ENCODE results near the gene CFAP46. TPM values are rescaled to one million over a fixed set of nuclear protein-coding genes. Genes with fewer than 3 reads are reported as not detected.
A peak's percentile ranks its signal among the peaks of the same experiment; 100 is the strongest.

Gene CFAP46
- polyA plus RNA-seq, 1 donor from 2014 or later: 2.6 TPM

DNA sequence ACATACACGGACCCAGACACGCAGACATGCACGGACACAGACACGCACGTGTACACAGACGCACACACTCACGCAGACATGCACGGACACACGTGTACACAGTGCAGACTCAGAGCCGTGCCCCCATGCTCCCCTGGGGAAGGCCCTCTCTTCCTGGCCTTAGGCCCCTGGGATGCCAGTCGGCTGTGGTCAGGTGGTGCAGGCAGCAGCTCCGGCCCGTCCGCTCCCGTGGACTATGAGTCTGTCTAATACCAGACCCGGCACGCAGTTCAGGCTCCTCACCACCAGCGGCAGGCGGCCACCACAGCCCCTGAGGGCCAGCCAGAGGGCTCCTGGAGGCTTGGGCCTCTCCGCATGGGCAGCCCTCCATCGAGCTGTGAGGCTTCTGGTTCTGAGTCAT is 104.5 kb downstream of the CFAP46 start:
- no peak overlapping the region for H3K27ac ChIP-seq (ENCODE audit: low read length)
- no peak overlapping the region for H3K4me3 ChIP-seq (ENCODE audit: low read length)
- H3K27me3 ChIP-seq (ENCODE audit: insufficient read depth, low read depth, low read length): no peaks in the 10 kb centered on the region
- no peaks in the 10 kb centered on the region for H3K79me2 ChIP-seq (replicated peaks; ENCODE audit: insufficient read depth, low read length)
- H3K36me3 ChIP-seq (ENCODE audit: insufficient read depth, low read length): no peaks in the 10 kb centered on the region
- H3K4me2 ChIP-seq (ENCODE audit: low read length): no peak overlapping the region
- no peaks in the 10 kb centered on the region for H3F3A ChIP-seq (ENCODE audit: insufficient read depth, low read length, poor library complexity, severe bottlenecking)
- H3K9me2 ChIP-seq (ENCODE audit: insufficient read depth, low read length): no peaks in the 10 kb centered on the region
- H2AFZ ChIP-seq (ENCODE audit: low read depth, low read length): no peak overlapping the region
- H3K9ac ChIP-seq (ENCODE audit: low read length): no peak overlapping the region
- TF ChIP-seq EP300 (conservative IDR thresholded peaks at IDR 0.05; ENCODE audit: poor library complexity, severe bottlenecking) (no peak), MXI1 (conservative IDR thresholded peaks at IDR 0.05; ENCODE audit: poor library complexity, severe bottlenecking) (no peak), RAD21 (conservative IDR thresholded peaks at IDR 0.05) (no peak), POLR2AphosphoS5 (IDR thresholded peaks at IDR 0.05) (no peak), TAF1 (IDR thresholded peaks at IDR 0.05; ENCODE audit: low read depth) (no peak)
- TF ChIP-seq, protein P1, sequence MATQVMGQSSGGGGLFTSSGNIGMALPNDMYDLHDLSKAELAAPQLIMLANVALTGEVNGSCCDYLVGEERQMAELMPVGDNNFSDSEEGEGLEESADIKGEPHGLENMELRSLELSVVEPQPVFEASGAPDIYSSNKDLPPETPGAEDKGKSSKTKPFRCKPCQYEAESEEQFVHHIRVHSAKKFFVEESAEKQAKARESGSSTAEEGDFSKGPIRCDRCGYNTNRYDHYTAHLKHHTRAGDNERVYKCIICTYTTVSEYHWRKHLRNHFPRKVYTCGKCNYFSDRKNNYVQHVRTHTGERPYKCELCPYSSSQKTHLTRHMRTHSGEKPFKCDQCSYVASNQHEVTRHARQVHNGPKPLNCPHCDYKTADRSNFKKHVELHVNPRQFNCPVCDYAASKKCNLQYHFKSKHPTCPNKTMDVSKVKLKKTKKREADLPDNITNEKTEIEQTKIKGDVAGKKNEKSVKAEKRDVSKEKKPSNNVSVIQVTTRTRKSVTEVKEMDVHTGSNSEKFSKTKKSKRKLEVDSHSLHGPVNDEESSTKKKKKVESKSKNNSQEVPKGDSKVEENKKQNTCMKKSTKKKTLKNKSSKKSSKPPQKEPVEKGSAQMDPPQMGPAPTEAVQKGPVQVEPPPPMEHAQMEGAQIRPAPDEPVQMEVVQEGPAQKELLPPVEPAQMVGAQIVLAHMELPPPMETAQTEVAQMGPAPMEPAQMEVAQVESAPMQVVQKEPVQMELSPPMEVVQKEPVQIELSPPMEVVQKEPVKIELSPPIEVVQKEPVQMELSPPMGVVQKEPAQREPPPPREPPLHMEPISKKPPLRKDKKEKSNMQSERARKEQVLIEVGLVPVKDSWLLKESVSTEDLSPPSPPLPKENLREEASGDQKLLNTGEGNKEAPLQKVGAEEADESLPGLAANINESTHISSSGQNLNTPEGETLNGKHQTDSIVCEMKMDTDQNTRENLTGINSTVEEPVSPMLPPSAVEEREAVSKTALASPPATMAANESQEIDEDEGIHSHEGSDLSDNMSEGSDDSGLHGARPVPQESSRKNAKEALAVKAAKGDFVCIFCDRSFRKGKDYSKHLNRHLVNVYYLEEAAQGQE (IDR thresholded peaks at IDR 0.05; ENCODE audit: borderline replicate concordance): no peak
- no peaks in the 10 kb centered on the region for H4K20me1 ChIP-seq (ENCODE audit: insufficient read depth)
- H3K9me3 ChIP-seq (ENCODE audit: low read length): no peaks in the 10 kb centered on the region

DNA sequence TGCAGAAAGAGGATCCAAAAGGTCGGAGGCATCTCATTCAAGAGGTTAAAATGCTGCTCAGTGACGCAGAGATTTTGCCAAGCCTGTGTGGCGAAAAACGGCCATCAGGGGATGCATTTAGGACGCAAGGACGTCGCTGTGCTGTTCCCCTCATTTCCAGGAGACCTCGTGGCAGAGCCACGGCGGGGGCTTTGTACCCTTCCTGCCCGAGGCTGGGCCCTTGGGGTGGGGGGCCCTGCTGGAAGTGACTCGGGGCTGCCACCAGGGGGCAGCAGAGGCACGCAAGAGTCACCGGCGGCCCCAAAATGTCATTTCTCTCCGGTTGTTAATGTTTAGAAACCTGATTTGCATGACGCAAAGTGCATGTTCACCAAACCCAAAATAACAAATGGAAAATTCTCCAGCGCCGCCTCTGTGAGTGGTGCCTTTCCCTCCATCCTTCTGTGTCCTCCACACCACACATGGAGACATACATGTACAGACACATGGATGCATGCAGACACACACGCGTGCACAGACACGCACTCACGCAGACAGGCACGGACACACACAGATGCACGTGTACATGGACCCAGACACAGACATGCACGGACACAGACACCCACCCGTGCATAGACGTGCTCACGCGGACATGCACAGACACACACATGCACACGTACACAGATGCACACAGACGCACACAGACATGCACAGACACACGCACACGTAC is 105.4 kb downstream of the CFAP46 start:
- H3K27me3 ChIP-seq (ENCODE audit: insufficient read depth, low read depth, low read length): no peaks in the 10 kb centered on the region
- H3K9me3 ChIP-seq (ENCODE audit: low read length): no peaks in the 10 kb centered on the region
- H3K9ac ChIP-seq (ENCODE audit: low read length): no peak overlapping the region
- no peaks in the 10 kb centered on the region for H3F3A ChIP-seq (ENCODE audit: insufficient read depth, low read length, poor library complexity, severe bottlenecking)
- no peak overlapping the region for H3K4me2 ChIP-seq (ENCODE audit: low read length)
- TF ChIP-seq SMC3 (conservative IDR thresholded peaks at IDR 0.05; ENCODE audit: poor library complexity) (peak; percentile 91), RAD21 (conservative IDR thresholded peaks at IDR 0.05) (peak; percentile 93), EZH2 (IDR thresholded peaks at IDR 0.05; ENCODE audit: borderline replicate concordance, insufficient read depth, low read length, poor library complexity, severe bottlenecking) (no peak)
- TF ChIP-seq, protein P2, sequence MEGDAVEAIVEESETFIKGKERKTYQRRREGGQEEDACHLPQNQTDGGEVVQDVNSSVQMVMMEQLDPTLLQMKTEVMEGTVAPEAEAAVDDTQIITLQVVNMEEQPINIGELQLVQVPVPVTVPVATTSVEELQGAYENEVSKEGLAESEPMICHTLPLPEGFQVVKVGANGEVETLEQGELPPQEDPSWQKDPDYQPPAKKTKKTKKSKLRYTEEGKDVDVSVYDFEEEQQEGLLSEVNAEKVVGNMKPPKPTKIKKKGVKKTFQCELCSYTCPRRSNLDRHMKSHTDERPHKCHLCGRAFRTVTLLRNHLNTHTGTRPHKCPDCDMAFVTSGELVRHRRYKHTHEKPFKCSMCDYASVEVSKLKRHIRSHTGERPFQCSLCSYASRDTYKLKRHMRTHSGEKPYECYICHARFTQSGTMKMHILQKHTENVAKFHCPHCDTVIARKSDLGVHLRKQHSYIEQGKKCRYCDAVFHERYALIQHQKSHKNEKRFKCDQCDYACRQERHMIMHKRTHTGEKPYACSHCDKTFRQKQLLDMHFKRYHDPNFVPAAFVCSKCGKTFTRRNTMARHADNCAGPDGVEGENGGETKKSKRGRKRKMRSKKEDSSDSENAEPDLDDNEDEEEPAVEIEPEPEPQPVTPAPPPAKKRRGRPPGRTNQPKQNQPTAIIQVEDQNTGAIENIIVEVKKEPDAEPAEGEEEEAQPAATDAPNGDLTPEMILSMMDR (IDR thresholded peaks at IDR 0.05; ENCODE audit: poor library complexity, severe bottlenecking): peak; percentile 96
- H3K27ac ChIP-seq (ENCODE audit: low read length): no peak overlapping the region
- no peak overlapping the region for H3K4me3 ChIP-seq (ENCODE audit: low read length)
- no peaks in the 10 kb centered on the region for H3K36me3 ChIP-seq (ENCODE audit: insufficient read depth, low read length)
- no peak overlapping the region for H2AFZ ChIP-seq (ENCODE audit: low read depth, low read length)
- H4K20me1 ChIP-seq (ENCODE audit: insufficient read depth): no peaks in the 10 kb centered on the region
- no peaks in the 10 kb centered on the region for H3K9me2 ChIP-seq (ENCODE audit: insufficient read depth, low read length)
- H3K79me2 ChIP-seq (replicated peaks; ENCODE audit: insufficient read depth, low read length): no peaks in the 10 kb centered on the region

Data from neural cell (in vitro differentiated cells).